ENCODE measurements around the gene SPTSSA.
"Not testable (repeated sequence)": the region's sequence is repeated elsewhere in the genome, so short reads cannot be mapped to it uniquely, and the experiment has no call there.

Gene SPTSSA

GRCh38 chr14:34462132-34462893 lies at the start of gene SPTSSA:
SPTSSA (minus strand) TSS chr14:34462240; CDS start chr14:34462207, 33 bp downstream.
- peak; percentile 94 for DNase-seq

GRCh38 chr14:34507884-34508283 lies 45.8 kb upstream of the SPTSSA start:
- no peak for DNase-seq

GRCh38 chr14:34507459-34507858 lies 45.4 kb upstream of the SPTSSA start:
- DNase-seq = no peak

GRCh38 chr14:34505124-34505491 lies 43.1 kb upstream of the SPTSSA start:
- not testable (repeated sequence) for DNase-seq

GRCh38 chr14:34504027-34504426 lies 42.0 kb upstream of the SPTSSA start:
- not testable (repeated sequence) for DNase-seq

- no peak for DNase-seq
These were observed 40.6 kb upstream of the SPTSSA start for GRCh38 chr14:34502545-34503225.

- no peak for DNase-seq
These were observed 40.0 kb upstream of the SPTSSA start for GRCh38 chr14:34502001-34502400.

- no peak for DNase-seq
These were observed 39.1 kb upstream of the SPTSSA start for GRCh38 chr14:34501004-34501580.

- DNase-seq = no peak
These were observed 36.8 kb upstream of the SPTSSA start for GRCh38 chr14:34498684-34499412.

GRCh38 chr14:34496679-34497513 lies 34.9 kb upstream of the SPTSSA start:
- DNase-seq = peak; percentile 87

GRCh38 chr14:34496007-34496678 lies 34.1 kb upstream of the SPTSSA start:
- DNase-seq = no peak

GRCh38 chr14:34489324-34489723 lies 27.3 kb upstream of the SPTSSA start:
- no peak for DNase-seq

- no peak for DNase-seq
These were observed 26.5 kb upstream of the SPTSSA start for GRCh38 chr14:34488528-34488927.

- no peak for DNase-seq
These were observed 22.7 kb upstream of the SPTSSA start for GRCh38 chr14:34484726-34485125.

- no peak for DNase-seq
These were observed 20.4 kb upstream of the SPTSSA start for GRCh38 chr14:34482463-34482862.

- DNase-seq = no peak
These were observed 17.7 kb upstream of the SPTSSA start for GRCh38 chr14:34479694-34480093.

GRCh38 chr14:34478261-34478660 lies 16.2 kb upstream of the SPTSSA start:
- no peak for DNase-seq

- not testable (repeated sequence) for DNase-seq
These were observed 14.0 kb upstream of the SPTSSA start for GRCh38 chr14:34476036-34476435.

GRCh38 chr14:34475163-34475562 lies 13.1 kb upstream of the SPTSSA start:
- no peak for DNase-seq

GRCh38 chr14:34474187-34474679 lies 12.2 kb upstream of the SPTSSA start:
- DNase-seq = no peak

- DNase-seq = no peak
These were observed 10.8 kb upstream of the SPTSSA start for GRCh38 chr14:34472706-34473279.

All from amniotic stem cell (primary cell).